Kidney (tissue), 14 donors: Measurements from ENCODE around the gene PSEN1. TPM values are rescaled to one million over a fixed set of nuclear protein-coding genes. Genes with fewer than 3 reads are reported as not detected.

Source experiments
- DNase-seq, 5 donors: peaks; one replicate each; pipeline ENCODE4 v3.0.0-alpha.2; 2013 to 2020
- FAIRE-seq: peaks from 2 replicates; lab custom pipeline; 2012; peaks lifted over from hg19 to GRCh38; lab: Jason Lieb, UNC
- H3K27ac ChIP-seq, 2 donors: one replicate each; pipeline ENCODE4 v1.7.0; 2013; ENCODE audit warnings: low read depth in 2 of 2, low read length in 2 of 2, inconsistent platforms in 1 of 2
- H3K27me3 ChIP-seq: one replicate; pipeline ENCODE4 v1.7.1; 2013; ENCODE audit warnings: low read length, inconsistent platforms; ENCODE audit not compliant: control insufficient read depth, insufficient read depth
- H3K36me3 ChIP-seq, 3 donors: one replicate each; pipeline versions ENCODE4 v1.7.0 to v1.7.1; 2013; ENCODE audit warnings: low read length in 3 of 3, control low read depth in 1 of 3, inconsistent platforms in 1 of 3; ENCODE audit not compliant: insufficient read depth in 3 of 3, control insufficient read depth in 2 of 3
- H3K4me1 ChIP-seq, 3 donors: one replicate each; pipeline versions ENCODE4 v1.7.0 to v1.7.1; 2013; ENCODE audit warnings: low read length in 3 of 3, inconsistent platforms in 1 of 3, low read depth in 1 of 3; ENCODE audit not compliant: control insufficient read depth in 2 of 3, insufficient read depth in 2 of 3
- H3K4me3 ChIP-seq, 3 donors: one replicate each; pipeline versions ENCODE4 v1.7.0 to v1.8.1; 2013; ENCODE audit warnings: low read length in 3 of 3, control low read depth in 1 of 3, inconsistent platforms in 1 of 3
- H3K9ac ChIP-seq, 3 donors: one replicate each; pipeline versions ENCODE4 v1.7.0 to v1.7.1; 2013; ENCODE audit warnings: low read length in 3 of 3, control low read depth in 1 of 3, inconsistent platforms in 1 of 3
- H3K9me3 ChIP-seq, 3 donors: one replicate each; pipeline versions ENCODE4 v1.7.0 to v1.7.1; 2013; ENCODE audit warnings: low read length in 3 of 3, control low read depth in 1 of 3, inconsistent platforms in 1 of 3; ENCODE audit not compliant: control insufficient read depth in 2 of 3, insufficient read depth in 1 of 3
- CTCF ChIP-seq: IDR thresholded peaks from 3 replicates; pipeline ENCODE4 v1.5.1; 2012; ENCODE audit warnings: mild to moderate bottlenecking, moderate library complexity, borderline replicate concordance; ENCODE audit not compliant: insufficient read depth; ENCODE audit errors: extremely low read depth
- intact Hi-C: fragments of 100-400 bp; cut with DNase I; formaldehyde crosslinking; loops from one replicate; pipeline ENCODE4 v1.11.1; 2022
- polyA plus RNA-seq: library from polyadenylated mRNA; stranded (reverse); fragments of 350-450 nt; fragmentation: Illumina TruSeq; extraction: RNeasy Lipid Tissue Mini Kit (QIAGEN cat#74804); gene quantifications from one replicate; pipeline ENCODE4 v1.2.3, GENCODE V29; 2014; ENCODE audit warnings: low read depth, low replicate concordance; ENCODE audit not compliant: insufficient read depth
- total RNA-seq: library from RNA; stranded (reverse); fragmentation: NEBNext Ultra II Directional; extraction: Animal tissue kit (Norgen Biotek cat#: 25700); gene quantifications from one replicate; pipeline ENCODE4 v1.2.1, GENCODE V29; 2021
- donor health status: control.
- donor health status: control.
- donor health status: control.
- donor health status: control.
- donor health status: control.
- donor health status: DM: yes; HTN: yes; CAD: no.
- donor health status: Normal renal cell carcinoma (clear cell type).

The PSEN1 gene
- total and polyA plus RNA-seq, 2 donors from 2014 or later, result 33.5 to 68.6 TPM

GRCh38 chr14:73250781-73251500, 114.6 kb downstream of the PSEN1 start:
- FAIRE-seq (no peak), DNase-seq (peak in 1 of 5 donors; percentile 71)
- intact Hi-C loops, result no loop called here
- no peak for TF ChIP-seq CTCF
- no peak overlapping the region for H3K9ac ChIP-seq
- H3K27me3 ChIP-seq, result no peaks in the 10 kb centered on the region
- no peak overlapping the region for H3K4me3 ChIP-seq
- peaks cover 0 to 4% (median 3%) of the 10 kb centered on the region in 3 donors for H3K4me1 ChIP-seq
- no peak overlapping the region for H3K27ac ChIP-seq
- H3K9me3 ChIP-seq, result no peaks in the 10 kb centered on the region
- peaks cover 0 to 3% (median 0%) of the 10 kb centered on the region in 3 donors for H3K36me3 ChIP-seq

GRCh38 chr14:73251516-73252215, 115.4 kb downstream of the PSEN1 start:
- no peaks in the 10 kb centered on the region for H3K9me3 ChIP-seq
- intact Hi-C loops, result no loop called here
- H3K4me1 ChIP-seq, result peaks cover 0 to 4% (median 3%) of the 10 kb centered on the region in 3 donors
- H3K9ac ChIP-seq, result no peak overlapping the region
- FAIRE-seq (no peak), DNase-seq (peak in 1 of 5 donors; percentile 59)
- H3K36me3 ChIP-seq, result peaks cover 0 to 3% (median 0%) of the 10 kb centered on the region in 3 donors
- no peak for TF ChIP-seq CTCF
- H3K27me3 ChIP-seq, result no peaks in the 10 kb centered on the region
- peak overlapping the region in 1 of 2 donors; percentile 22 for H3K27ac ChIP-seq
- H3K4me3 ChIP-seq, result no peak overlapping the region

- Histone ChIP-seq H3K4me1 (peaks cover 0 to 4% (median 3%) of the 10 kb centered on the region in 3 donors), H3K36me3 (peaks cover 0 to 3% (median 0%) of the 10 kb centered on the region in 3 donors), H3K27ac (peak overlapping the region; percentile 20 to 32), H3K27me3 (no peaks in the 10 kb centered on the region), H3K9me3 (no peaks in the 10 kb centered on the region), H3K9ac (no peak overlapping the region), H3K4me3 (no peak overlapping the region)
- peak in 1 of 5 donors; percentile 55 for DNase-seq
- FAIRE-seq, result no peak
- TF ChIP-seq CTCF, result no peak
- intact Hi-C loops, result no loop called here
Measured at GRCh38 chr14:73252491-73253322, 116.4 kb downstream of the PSEN1 start.
